Islet precursor cell (in vitro differentiated cells): Measurements from ENCODE around the gene LPIN1.
A peak's percentile ranks its signal among the peaks of the same experiment; 100 is the strongest.

ENCODE experiments used
- DNase-seq: peaks from one replicate; pipeline ENCODE4 v3.0.0-alpha.2; 2018

Gene LPIN1

GRCh38 chr2:11765501-11765900, 19.1 kb downstream of the LPIN1 start:
- no peak for DNase-seq

DNA sequence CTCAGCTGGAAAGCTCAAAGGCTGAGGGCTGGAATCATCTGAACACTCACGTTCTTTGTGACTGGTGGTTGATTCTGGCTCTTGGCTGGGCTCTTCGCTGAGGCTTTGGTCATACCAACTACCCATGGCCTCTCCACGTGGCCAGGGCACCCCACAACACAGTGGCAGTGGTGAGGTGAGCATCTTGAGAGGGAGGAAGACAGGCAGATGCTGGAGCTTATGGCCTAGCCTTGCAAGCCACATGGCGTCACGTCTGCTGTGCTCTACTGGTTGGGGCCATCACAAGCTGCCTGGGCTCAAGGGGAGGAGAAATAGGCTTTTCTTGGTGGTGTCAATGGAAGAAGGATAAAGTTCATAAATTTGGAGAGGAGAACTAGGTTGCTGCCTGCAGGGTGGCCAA, 19.6 kb downstream of the LPIN1 start:
- no peak for DNase-seq

GRCh38 chr2:11767779-11768178, 21.3 kb downstream of the LPIN1 start:
- no peak for DNase-seq

- no peak for DNase-seq
These were observed 22.5 kb downstream of the LPIN1 start for GRCh38 chr2:11768946-11769345.

DNA sequence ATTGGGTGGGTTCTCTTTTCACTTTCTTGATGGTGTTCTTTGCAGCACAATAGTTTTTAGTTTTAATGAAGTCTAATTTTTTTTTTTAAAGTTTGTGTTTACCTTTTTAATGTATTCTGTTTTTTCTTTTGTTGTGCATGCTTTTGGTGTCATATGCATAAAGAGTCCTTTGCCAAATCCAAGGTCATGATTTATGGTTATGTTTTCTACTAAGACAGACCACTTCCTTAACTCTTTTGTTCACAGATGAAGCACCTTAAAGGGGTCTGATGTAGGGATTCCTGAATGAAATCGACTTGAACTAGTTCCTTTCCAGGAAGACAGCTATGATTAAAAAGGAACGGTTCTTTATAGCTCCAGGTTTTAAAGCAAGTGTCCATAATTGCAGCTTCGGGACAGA, 23.1 kb downstream of the LPIN1 start:
- no peak for DNase-seq

DNA sequence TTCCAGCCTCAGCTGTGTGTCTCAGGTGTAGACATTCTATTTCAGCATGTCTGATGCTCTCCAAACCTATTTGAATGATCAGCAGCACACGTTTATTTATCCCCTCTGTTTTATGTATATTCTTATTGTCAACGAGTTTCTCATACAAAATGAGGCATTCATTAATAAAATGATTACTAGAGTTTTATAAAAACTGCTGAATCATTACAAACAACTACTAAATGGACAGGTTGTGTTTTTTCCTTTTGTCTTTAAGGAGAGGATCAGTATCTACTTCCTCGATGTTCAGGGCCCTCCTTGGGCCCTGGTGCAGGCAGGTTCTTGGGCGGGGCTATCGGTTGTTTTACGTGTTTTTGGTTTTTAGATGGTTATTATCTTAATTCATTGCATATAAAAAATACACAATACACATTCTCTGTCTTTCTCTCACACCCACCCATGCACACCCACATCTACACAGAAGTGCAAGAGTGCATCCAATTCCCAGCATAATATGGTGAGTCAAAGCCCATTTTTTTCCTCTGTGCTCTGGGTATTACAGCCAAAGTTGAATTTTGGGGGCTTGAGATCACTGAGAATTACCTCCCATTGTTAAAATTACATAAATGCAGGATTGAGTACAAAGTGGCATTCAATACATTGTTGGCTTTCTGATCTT, 24.2 kb downstream of the LPIN1 start:
- no peak for DNase-seq

GRCh38 chr2:11771971-11772615, 25.7 kb downstream of the LPIN1 start:
- DNase-seq, result no peak

GRCh38 chr2:11773111-11773510, 26.7 kb downstream of the LPIN1 start:
- DNase-seq, result no peak

DNA sequence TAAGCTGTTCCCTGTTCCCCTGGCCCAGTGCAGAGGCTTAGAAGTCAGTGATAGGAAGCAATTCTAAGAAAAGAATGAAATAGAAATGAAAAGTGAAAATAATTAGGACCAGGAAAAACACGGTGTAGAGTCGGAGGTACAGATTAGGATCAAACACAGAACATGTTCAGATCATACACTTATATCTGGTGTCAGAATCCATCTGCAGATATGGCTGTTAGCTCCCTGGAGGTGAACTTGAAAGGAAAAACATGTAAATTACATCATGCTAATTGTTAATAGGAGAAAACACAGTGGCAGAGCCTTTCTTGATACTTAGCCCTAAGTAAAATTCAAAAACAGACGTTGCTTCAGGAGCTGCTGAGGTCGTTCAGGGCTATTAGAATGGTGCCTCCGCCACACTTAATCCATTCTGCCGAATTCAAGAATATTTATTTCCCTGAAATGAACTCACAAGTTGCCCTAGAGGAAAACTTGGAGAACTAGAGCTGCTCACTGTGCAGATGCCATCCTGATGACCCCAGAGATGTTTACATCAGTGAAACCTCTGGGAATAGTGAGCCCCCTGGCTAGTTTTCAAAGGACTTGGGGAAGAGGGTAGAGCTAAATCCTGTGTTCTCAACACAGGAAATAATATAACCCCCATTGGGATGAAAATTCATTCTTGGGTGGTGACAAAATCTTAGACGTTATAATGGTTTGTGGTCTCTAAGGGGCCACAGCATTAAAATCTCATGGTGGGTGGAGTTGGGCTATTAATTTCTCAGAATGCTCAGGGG, 27.5 kb downstream of the LPIN1 start:
- DNase-seq, result no peak

DNA sequence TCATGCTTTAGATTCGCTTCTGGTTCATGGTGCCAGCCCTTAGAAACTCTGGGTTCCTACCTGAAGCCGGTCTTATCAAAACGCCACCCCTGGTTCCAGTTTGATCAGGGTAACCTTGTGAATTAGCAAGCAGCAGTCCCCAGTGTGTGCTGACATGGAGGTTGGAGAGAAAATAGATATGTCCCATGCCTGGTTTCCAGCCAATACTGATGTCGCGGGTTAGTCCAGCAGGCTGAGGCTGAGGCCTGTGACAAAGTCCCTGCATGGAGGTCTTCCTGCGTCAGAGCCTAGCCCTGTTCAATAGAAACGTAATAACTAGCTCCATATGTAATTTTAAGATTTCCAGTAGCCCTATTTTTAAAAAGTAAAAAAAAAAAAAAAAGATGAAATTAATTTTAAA, 28.2 kb downstream of the LPIN1 start:
- no peak for DNase-seq

DNA sequence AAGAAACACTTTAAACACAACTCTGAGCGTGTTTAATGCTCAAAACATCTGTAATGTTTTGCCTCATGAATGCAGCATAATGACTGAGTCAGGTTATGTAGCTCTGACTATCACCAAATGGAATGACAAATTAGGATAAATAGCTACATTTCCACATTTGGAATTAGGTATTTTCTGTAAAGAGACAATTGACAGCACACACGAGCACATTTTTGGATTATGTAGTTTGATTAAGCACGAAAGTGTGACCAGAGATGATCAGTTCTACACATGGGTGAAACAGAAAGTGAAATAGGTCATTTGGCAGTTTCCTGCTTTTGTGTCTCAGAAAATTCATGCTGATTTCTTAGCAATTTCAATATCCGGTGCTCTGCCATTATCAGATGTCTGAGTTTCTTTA, 29.0 kb downstream of the LPIN1 start:
- no peak for DNase-seq

- no peak for DNase-seq
These were observed 30.8 kb downstream of the LPIN1 start for GRCh38 chr2:11777066-11777782.

GRCh38 chr2:11777886-11778415, 31.5 kb downstream of the LPIN1 start:
- DNase-seq, result no peak

DNA sequence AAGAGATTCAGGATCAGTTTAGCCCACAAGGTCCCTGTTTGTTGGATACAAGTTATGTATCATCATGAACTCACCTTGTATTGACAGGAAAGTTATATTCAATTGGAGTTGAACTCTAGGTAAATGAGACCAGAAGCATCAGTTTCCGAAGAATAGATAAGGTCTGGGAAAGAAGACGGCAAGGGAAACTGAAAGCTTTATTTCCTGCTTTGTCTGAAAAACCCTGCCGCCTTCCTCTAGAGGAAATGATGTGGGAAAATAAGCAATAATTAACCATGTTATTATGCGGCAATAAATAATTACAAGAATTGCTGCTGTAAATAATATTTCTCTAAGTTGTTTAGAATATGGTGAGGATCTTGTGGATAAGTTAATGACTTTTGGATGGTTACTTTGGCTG, 32.0 kb downstream of the LPIN1 start:
- no peak for DNase-seq

DNA sequence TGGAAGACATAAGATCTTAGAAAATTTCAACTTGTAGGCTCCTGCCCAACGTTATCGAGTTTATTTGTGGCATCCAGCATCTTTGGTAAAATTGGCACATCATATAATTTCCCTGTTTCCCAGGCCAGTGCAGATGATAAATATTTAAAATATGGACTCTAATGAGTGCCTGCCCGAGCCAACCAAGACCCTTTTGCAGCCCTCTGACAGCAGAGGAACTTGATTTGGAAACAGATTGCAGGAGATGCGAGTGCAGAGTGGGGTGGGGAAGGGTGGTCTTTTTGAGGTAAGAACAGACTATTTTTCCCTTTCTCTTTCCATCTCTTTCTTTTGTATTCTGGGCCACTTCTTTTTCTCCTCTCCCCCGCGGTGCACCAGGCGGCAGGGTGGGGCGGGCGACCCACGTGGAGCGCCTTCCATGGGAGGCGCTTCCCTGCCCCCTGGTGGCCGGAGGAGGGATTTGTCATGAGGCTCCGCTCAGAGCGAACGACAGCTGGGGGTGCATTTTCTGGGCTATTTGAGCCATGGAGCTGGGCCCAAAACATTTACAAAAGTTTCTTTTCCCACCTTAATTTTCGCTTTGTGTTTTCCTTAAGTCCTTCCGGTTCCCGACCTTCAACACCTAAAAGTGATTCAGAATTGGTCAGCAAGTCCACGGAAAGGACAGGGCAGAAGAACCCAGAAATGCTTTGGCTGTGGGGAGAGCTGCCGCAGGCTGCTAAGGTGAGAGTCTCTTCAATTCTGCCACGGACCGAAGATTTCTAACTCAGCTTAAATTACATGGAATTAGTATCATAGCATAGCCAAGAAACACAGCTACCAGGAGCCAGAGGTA, 32.7 kb downstream of the LPIN1 start:
- peak; percentile 81 for DNase-seq

DNA sequence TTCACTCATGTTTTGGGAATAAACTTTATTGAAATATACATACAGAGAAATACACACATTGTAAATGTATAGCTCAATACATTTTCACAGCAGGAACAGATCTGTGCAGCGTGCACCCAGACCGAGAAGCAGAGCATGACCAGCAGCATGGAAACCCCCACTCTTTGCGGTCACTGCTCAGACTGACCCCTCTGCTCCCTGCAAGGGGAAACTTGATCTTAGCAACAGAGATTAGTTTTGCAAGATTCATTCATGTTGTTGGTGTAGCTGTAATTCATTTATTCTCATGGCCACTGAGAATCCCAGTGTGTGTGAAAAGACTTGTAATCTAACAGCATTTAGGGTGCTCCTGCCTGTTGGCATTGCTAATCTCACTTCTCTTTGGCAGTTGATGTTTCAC, 35.2 kb downstream of the LPIN1 start:
- DNase-seq, result peak; percentile 4

DNA sequence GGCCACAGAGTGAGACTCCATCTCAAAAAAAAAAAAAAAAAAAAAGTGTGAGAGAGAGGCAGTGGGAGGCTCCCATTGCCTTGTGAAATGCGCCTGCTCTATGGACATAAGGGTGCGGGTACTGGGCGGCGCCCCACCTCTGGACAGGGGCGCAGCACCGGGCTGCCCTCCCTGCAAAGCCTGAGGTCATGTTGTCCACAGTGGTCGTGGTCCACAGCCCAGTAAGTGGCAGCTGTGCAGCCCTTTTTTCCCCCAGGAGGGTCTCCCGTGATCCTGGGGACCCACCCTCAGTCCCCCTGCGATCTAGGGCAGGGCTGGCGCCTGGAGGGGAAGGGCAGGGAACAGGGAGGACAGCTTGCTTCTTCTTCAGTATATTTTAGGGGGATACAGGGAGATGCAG, 37.8 kb downstream of the LPIN1 start:
- DNase-seq, result peak; percentile 43

DNA sequence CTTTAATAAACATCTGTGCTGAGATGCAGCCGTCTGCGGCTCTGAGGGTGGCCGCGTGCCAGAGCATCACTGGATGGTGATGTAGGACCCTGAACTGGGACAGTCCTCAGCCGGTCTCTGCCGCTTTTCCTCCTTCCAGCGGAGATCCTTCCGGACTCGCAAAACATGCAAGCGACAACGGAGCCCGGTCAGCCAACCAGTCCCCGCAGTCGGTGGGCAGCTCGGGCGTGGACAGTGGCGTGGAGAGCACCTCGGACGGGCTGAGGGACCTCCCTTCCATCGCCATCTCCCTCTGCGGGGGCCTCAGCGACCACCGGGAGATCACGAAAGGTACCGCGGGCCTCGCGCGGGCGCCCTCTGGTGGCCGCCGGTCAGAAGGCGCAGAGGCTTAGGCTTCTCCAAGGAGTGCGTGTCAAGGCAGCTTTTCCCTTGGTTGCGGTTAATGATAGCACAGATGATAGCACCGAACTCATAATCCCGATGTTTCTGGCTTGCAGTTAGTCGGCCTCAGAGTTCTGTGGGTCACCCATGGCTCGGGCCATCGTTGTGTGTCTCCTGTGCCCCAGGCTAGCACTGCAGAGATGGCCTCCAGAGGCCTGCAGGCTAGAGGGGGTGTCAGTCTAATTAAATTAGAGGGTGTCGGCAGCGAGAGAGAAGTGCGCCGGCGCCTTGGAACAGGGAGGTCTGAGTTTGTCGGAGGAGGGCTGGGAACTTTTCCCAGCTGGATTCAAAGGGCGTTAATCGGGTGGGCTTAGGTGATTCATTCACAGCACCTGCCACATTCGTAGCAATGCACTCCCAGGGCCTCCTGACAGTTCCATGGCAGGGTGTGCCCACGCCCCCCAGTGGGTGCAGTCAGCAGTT, 38.5 kb downstream of the LPIN1 start:
- peak; percentile 69 for DNase-seq

- no peak for DNase-seq
These were observed 39.1 kb downstream of the LPIN1 start for GRCh38 chr2:11785611-11785940.

DNA sequence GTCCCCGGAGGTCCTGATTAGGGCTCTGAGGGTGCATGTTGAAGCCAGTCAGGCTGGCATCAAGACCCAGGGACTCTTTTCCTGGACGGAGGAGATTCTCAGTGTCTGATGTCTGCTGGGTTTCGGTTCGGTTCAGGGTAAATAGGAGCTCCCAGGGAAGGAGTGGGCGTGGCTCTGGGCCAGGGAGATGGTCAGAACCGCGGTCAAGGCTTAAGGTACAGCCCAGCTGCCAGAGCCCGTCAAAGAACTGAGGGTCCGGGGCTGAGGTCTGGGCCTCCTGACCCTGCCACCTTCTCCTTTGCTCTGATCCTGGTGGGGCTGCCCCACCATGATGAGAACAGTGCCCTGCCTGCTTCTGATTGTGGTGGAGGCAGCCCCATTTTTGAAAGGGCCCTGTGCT, 39.8 kb downstream of the LPIN1 start:
- peak; percentile 8 for DNase-seq

DNA sequence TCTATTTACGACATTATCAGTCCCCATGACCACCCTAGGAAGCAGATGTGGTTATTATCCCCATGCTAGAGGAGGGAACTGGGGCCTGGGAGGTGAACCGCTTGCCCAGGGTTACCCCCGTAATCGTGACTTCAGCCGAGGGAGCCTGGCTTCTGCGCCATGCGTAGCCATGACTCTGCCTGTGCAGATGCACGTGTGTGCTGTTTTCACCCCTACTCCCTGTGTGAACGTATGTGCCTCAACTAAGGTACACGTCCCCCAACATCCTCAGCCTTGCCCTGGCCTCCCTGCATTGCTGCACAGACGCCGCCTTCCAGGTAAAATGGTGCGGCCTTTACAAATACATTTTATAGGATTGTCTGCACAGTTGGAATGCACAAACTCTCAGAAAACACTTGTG, 40.2 kb downstream of the LPIN1 start:
- peak; percentile 29 for DNase-seq
